Loucy (cell line): Measurements from ENCODE around the gene AIG1.
A peak's percentile ranks its signal among the peaks of the same experiment; 100 is the strongest.

Experiments
- H2AFZ ChIP-seq: fragments of 200-600 bp; sonication (generic); 2 replicates; pipeline ENCODE4 v1.6.0; 2016; ENCODE audit warnings: antibody characterized with exemption, mild to moderate bottlenecking, low read length, moderate library complexity
- H3F3A ChIP-seq: fragments of 200-600 bp; 2 replicates; pipeline ENCODE4 v1.6.0; 2016; ENCODE audit warnings: antibody characterized with exemption, low read depth, mild to moderate bottlenecking
- H3K27me3 ChIP-seq: fragments of 200-600 bp; sonication (generic); 2 replicates; pipeline ENCODE4 v1.6.1; 2014; ENCODE audit warnings: low read length, mild to moderate bottlenecking; ENCODE audit not compliant: insufficient read depth, poor library complexity, severe bottlenecking
- H3K36me3 ChIP-seq: fragments of 200-600 bp; sonication (generic); 2 replicates; pipeline ENCODE4 v1.6.1; 2016; ENCODE audit warnings: low read length; ENCODE audit not compliant: insufficient read depth
- H3K4me1 ChIP-seq: fragments of 200-600 bp; sonication (generic); 2 replicates; pipeline ENCODE4 v1.5.1; 2014; ENCODE audit warnings: low read length, mild to moderate bottlenecking; ENCODE audit not compliant: insufficient read depth, poor library complexity, severe bottlenecking
- H3K4me2 ChIP-seq: fragments of 200-600 bp; sonication (generic); 2 replicates; pipeline ENCODE4 v1.6.0; 2014; ENCODE audit warnings: antibody characterized with exemption, low read length, low read depth, mild to moderate bottlenecking; ENCODE audit not compliant: poor library complexity, severe bottlenecking
- H3K4me3 ChIP-seq: fragments of 200-600 bp; sonication (generic); 2 replicates; pipeline ENCODE4 v1.5.1; 2014; ENCODE audit warnings: low read length, mild to moderate bottlenecking, mixed read lengths; ENCODE audit not compliant: poor library complexity, severe bottlenecking
- H3K79me2 ChIP-seq: fragments of 200-600 bp; sonication (generic); 2 replicates; pipeline ENCODE4 v1.6.1; 2014; ENCODE audit warnings: low read length; ENCODE audit not compliant: insufficient read depth
- H3K9ac ChIP-seq: fragments of 200-600 bp; sonication (generic); 2 replicates; pipeline ENCODE4 v1.6.0; 2014; ENCODE audit warnings: mild to moderate bottlenecking, low read depth, low read length, moderate library complexity; ENCODE audit not compliant: poor library complexity, severe bottlenecking
- H3K9me2 ChIP-seq: fragments of 200-600 bp; sonication (generic); replicated peaks from 2 replicates; pipeline ENCODE4 v1.6.1; 2016; ENCODE audit warnings: low read depth, low read length, mixed read lengths
- H3K9me3 ChIP-seq: fragments of 200-600 bp; sonication (generic); 2 replicates; pipeline ENCODE4 v1.6.1; 2014; ENCODE audit warnings: mild to moderate bottlenecking, antibody characterized with exemption, low read length, low read depth; ENCODE audit not compliant: insufficient read depth
- H4K20me1 ChIP-seq: fragments of 200-600 bp; sonication (generic); 2 replicates; pipeline ENCODE4 v1.6.0; 2014; ENCODE audit warnings: antibody characterized with exemption, low read length, mild to moderate bottlenecking; ENCODE audit not compliant: insufficient read depth, poor library complexity, severe bottlenecking
- EZH2phosphoT487 ChIP-seq: fragments of 200-600 bp; IDR thresholded peaks from 2 replicates; pipeline ENCODE4 v1.6.1; 2018; ENCODE audit warnings: antibody characterized with exemption, mild to moderate bottlenecking, moderate library complexity, borderline replicate concordance
- TF ChIP-seq, protein P1 (sequence below): fragments of 200-600 bp; sonication (generic); conservative IDR thresholded peaks from 2 replicates; pipeline ENCODE4 v1.5.1; 2014; ENCODE audit warnings: mild to moderate bottlenecking, antibody characterized with exemption, low read length

AIG1 gene

DNA sequence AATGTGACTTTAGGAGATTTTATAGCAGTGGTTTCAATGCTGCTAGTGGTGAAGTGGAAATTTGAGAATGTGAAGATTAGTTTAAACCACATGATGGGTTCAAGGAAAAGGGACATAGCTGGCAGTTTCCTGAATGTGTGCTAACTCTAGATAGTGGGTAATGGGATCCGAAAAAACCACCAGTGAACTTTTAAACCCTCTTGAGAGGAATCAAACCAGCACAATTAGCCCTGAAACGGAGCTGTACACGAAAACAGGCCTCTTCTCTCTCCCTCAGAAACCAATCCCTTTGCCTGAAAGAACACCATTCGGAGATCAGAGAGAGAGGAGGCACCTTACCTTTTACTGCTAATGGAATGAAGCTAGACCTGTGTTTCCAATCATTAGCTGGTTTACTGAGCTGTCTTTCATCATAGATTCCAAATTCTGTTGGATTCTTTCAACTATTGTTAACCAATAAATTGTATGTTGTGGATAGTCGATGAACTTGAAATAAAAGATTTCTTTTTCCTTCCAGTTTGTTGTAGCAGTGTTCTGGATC lies 103.9 kb downstream of the AIG1 start:
- no peaks in the 10 kb centered on the region for H4K20me1 ChIP-seq
- no peaks in the 10 kb centered on the region for H3K36me3 ChIP-seq
- peak; percentile 62 for TF ChIP-seq EZH2phosphoT487
- TF ChIP-seq, protein P1, sequence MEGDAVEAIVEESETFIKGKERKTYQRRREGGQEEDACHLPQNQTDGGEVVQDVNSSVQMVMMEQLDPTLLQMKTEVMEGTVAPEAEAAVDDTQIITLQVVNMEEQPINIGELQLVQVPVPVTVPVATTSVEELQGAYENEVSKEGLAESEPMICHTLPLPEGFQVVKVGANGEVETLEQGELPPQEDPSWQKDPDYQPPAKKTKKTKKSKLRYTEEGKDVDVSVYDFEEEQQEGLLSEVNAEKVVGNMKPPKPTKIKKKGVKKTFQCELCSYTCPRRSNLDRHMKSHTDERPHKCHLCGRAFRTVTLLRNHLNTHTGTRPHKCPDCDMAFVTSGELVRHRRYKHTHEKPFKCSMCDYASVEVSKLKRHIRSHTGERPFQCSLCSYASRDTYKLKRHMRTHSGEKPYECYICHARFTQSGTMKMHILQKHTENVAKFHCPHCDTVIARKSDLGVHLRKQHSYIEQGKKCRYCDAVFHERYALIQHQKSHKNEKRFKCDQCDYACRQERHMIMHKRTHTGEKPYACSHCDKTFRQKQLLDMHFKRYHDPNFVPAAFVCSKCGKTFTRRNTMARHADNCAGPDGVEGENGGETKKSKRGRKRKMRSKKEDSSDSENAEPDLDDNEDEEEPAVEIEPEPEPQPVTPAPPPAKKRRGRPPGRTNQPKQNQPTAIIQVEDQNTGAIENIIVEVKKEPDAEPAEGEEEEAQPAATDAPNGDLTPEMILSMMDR = no peak
- no peaks in the 10 kb centered on the region for H3K9me3 ChIP-seq
- H2AFZ ChIP-seq = no peak overlapping the region
- peaks cover 23% of the 10 kb centered on the region for H3K4me1 ChIP-seq
- no peaks in the 10 kb centered on the region for H3K79me2 ChIP-seq
- peak overlapping the region; percentile 43 for H3K4me3 ChIP-seq
- H3K9ac ChIP-seq = no peak overlapping the region
- peak overlapping the region; percentile 65 for H3K4me2 ChIP-seq
- H3K27me3 ChIP-seq = no peaks in the 10 kb centered on the region
- 0 out of 2 replicates have a peak, but pooled peaks cover 5% of the 10 kb centered on the region for H3F3A ChIP-seq
- H3K9me2 ChIP-seq = no peaks in the 10 kb centered on the region

DNA sequence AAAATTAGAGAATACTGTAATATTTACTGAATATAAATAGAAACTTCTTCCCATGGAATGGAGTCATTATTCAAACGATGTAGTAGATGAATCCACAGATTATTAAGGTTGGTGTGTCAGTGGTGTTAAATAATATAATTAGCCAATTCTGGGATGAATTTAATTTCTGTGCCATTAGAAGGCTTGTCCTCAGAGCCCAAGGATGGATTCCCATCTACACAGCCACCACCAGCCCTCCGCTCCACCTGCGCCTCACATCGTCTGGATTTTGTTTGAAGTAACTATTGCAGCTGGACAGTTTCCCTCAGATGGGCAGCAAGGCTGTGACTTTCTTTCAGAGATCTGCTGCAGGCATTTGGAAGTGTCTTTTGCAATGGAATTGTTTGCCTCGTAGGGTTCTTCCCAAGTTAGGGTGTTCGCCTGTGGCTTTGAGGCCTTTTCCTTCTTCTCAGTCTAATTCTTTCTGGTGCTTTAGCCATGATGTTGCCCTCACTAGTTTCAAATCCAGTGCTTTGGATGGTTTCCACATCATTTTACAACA lies 104.7 kb downstream of the AIG1 start:
- H3K36me3 ChIP-seq = no peaks in the 10 kb centered on the region
- no peaks in the 10 kb centered on the region for H3K27me3 ChIP-seq
- no peaks in the 10 kb centered on the region for H3K79me2 ChIP-seq
- H3K4me3 ChIP-seq = peak overlapping the region; percentile 43
- H3K9me3 ChIP-seq = no peaks in the 10 kb centered on the region
- no peaks in the 10 kb centered on the region for H4K20me1 ChIP-seq
- 0 out of 2 replicates have a peak, but pooled peaks cover 7% of the 10 kb centered on the region for H3F3A ChIP-seq
- H3K4me2 ChIP-seq = peak overlapping the region; percentile 65
- peaks cover 23% of the 10 kb centered on the region for H3K4me1 ChIP-seq
- no peak overlapping the region for H2AFZ ChIP-seq
- no peak overlapping the region for H3K9ac ChIP-seq
- no peaks in the 10 kb centered on the region for H3K9me2 ChIP-seq
- TF ChIP-seq, protein P1 = no peak
- TF ChIP-seq EZH2phosphoT487 = no peak

DNA sequence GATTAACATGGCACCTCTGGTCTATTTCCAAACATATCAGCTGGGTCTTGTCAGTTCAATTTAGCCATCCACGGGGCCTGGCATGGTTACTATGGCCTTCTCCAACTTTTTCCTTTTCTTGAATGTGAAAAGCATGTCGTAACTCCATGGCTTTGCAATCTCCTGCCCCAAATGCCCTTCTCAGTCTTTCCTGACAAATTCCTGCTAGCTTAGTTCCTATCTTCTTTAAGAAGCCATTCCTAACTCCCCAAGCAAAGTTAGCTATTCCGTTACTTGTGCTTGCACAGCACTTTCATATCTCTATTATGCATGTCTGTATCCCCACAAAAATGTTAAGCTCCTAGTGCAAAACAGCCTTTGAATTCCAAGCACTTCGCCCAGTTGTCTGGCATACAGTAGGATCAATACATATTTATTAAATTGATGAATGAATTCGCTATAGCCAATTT lies 105.6 kb downstream of the AIG1 start:
- TF ChIP-seq, protein P1 = no peak
- TF ChIP-seq EZH2phosphoT487 = no peak
- Histone ChIP-seq H4K20me1 (no peaks in the 10 kb centered on the region), H3K9ac (no peak overlapping the region), H3F3A (0 out of 2 replicates have a peak, but pooled peaks cover 7% of the 10 kb centered on the region), H3K4me1 (peaks cover 23% of the 10 kb centered on the region), H3K4me3 (no peak overlapping the region), H3K9me2 (no peaks in the 10 kb centered on the region), H3K27me3 (no peaks in the 10 kb centered on the region), H3K79me2 (no peaks in the 10 kb centered on the region), H3K4me2 (no peak overlapping the region), H2AFZ (no peak overlapping the region), H3K9me3 (no peaks in the 10 kb centered on the region), H3K36me3 (no peaks in the 10 kb centered on the region)
